BJ (cell line): ENCODE data around the gene SLF2. TPM values are rescaled to one million over a fixed set of nuclear protein-coding genes. Genes with fewer than 3 reads are reported as not detected.
"Not testable (repeated sequence)": the region's sequence is repeated elsewhere in the genome, so short reads cannot be mapped to it uniquely, and the experiment has no call there.

Experiments used
- CTCF ChIA-PET: fragments of 350-600 bp; formaldehyde crosslinking; extraction: SDS; loops from one replicate; lab custom pipeline; 2021; ENCODE audit warnings: antibody characterized with exemption, inconsistent platforms; lab: Yijun Ruan, JAX
- POLR2A ChIA-PET: fragments of 300-600 bp; sonication (Branson Sonifier 250); formaldehyde crosslinking; extraction: SDS; loops from one replicate; lab custom pipeline; 2021; ENCODE audit warnings: antibody characterized with exemption; lab: Charles Lee
- DNase-seq: peaks from one replicate; pipeline ENCODE4 v3.0.0-alpha.2; 2011; ENCODE audit warnings: low read depth
- H3K27me3 ChIP-seq: 2 replicates; pipeline ENCODE4 v1.6.0; 2011; ENCODE audit warnings: low read length; ENCODE audit not compliant: control insufficient read depth, insufficient read depth
- H3K36me3 ChIP-seq: 2 replicates; pipeline ENCODE4 v1.5.1; 2011; ENCODE audit warnings: low read length; ENCODE audit not compliant: control insufficient read depth, insufficient read depth
- H3K4me3 ChIP-seq: 2 replicates; pipeline ENCODE4 v1.5.1; 2011; ENCODE audit warnings: low read depth, mild to moderate bottlenecking, control low read depth, low read length
- CTCF ChIP-seq: IDR thresholded peaks from 2 replicates; pipeline ENCODE4 v1.5.1; 2011; ENCODE audit warnings: low read depth, mild to moderate bottlenecking, control low read depth, inconsistent platforms, low read length, moderate library complexity; ENCODE audit not compliant: insufficient read depth
- polyA plus RNA-seq: library from polyadenylated mRNA; depleted of rRNA; stranded (reverse); fragments of >200 nt; gene quantifications from 2 replicates; pipeline ENCODE4 v1.2.3, GENCODE V29; 2011

The SLF2 gene
- polyA plus RNA-seq, 1 experiment, result 6.8 TPM

GRCh38 chr10:100881556-100882213, 31.1 kb upstream of the SLF2 start:
- no peak for DNase-seq
- ChIA-PET CTCF (interaction anchor here (0.7 to 2.2 kb wide), 9 partner anchors 9 to 448 kb away, joined by 3 to 10 read pairs (median 3); no protein-coding TSS in a partner anchor), POLR2A (no interaction called here)
- Histone ChIP-seq H3K36me3 (no peaks in the 10 kb centered on the region), H3K27me3 (no peaks in the 10 kb centered on the region), H3K4me3 (no peak overlapping the region)
- TF ChIP-seq CTCF, result no peak

GRCh38 chr10:100882252-100882651, 30.5 kb upstream of the SLF2 start:
- no peak for TF ChIP-seq CTCF
- Histone ChIP-seq H3K36me3 (no peaks in the 10 kb centered on the region; the same call in 1 of the 2 replicates), H3K27me3 (no peaks in the 10 kb centered on the region), H3K4me3 (no peak overlapping the region)
- no peak for DNase-seq
- POLR2A ChIA-PET, result no interaction called here
- CTCF ChIA-PET, result interaction anchor here (0.8 to 2.2 kb wide), 4 partner anchors 10 to 449 kb away, joined by 3 to 10 read pairs (median 5); no protein-coding TSS in a partner anchor

GRCh38 chr10:100882671-100883311, 30.0 kb upstream of the SLF2 start:
- TF ChIP-seq CTCF, result no peak
- Histone ChIP-seq H3K27me3 (no peaks in the 10 kb centered on the region), H3K4me3 (no peak overlapping the region), H3K36me3 (no peaks in the 10 kb centered on the region; the same call in 1 of the 2 replicates)
- POLR2A ChIA-PET, result no interaction called here
- CTCF ChIA-PET, result no interaction called here
- no peak for DNase-seq

GRCh38 chr10:100883312-100883821, 29.4 kb upstream of the SLF2 start:
- TF ChIP-seq CTCF, result no peak
- H3K4me3 ChIP-seq, result no peak overlapping the region
- no peaks in the 10 kb centered on the region; the same call in 1 of the 2 replicates for H3K36me3 ChIP-seq
- ChIA-PET CTCF (no interaction called here), POLR2A (no interaction called here)
- no peaks in the 10 kb centered on the region for H3K27me3 ChIP-seq
- no peak for DNase-seq

- POLR2A ChIA-PET, result not testable (repeated sequence)
- CTCF ChIA-PET, result interaction anchor here (0.7 to 1.6 kb wide), 3 partner anchors 12 to 367 kb away, joined by 3 to 4 read pairs (median 3); no protein-coding TSS in a partner anchor
Measured at GRCh38 chr10:100885611-100886010, 27.2 kb upstream of the SLF2 start.

More at GRCh38 chr10:100885611-100886010, 27.2 kb upstream of the SLF2 start:
- DNase-seq, H3K36me3 ChIP-seq, H3K27me3 ChIP-seq, H3K4me3 ChIP-seq: not testable (repeated sequence)
